Myocyte (in vitro differentiated cells): ENCODE results near the gene DNAAF8. TPM values are rescaled to one million over a fixed set of nuclear protein-coding genes. Genes with fewer than 3 reads are reported as not detected.

Source experiments
- DNase-seq: peaks from one replicate; pipeline ENCODE4 v3.0.0-alpha.2; 2012; ENCODE audit warnings: low read depth
- total RNA-seq: library from RNA; depleted of rRNA; stranded (reverse); fragments of >200 nt; gene quantifications from 2 replicates; pipeline ENCODE4 v1.2.3, GENCODE V29; 2014

DNAAF8 gene
- total RNA-seq, 1 donor from 2014 or later: 0.91 TPM

- no peak for DNase-seq
Observed at GRCh38 chr16:4797805-4798252, 63.5 kb downstream of the DNAAF8 start.

GRCh38 chr16:4798456-4798855 lies 64.1 kb downstream of the DNAAF8 start:
- DNase-seq: no peak

Other genes with a start within 250 kb of the DNAAF8 start
- gene CDIP1, start 195.8 kb upstream of the DNAAF8 start, total RNA-seq: 30.6 and 38.4 TPM in 2 replicates
- 0.11 and 0.16 TPM in 2 replicates for gene C16orf96, start 178.2 kb upstream of the DNAAF8 start, total RNA-seq
- 10.0 and 12.8 TPM in 2 replicates for gene UBALD1, start 119.6 kb upstream of the DNAAF8 start, total RNA-seq
- gene MGRN1, start 109.7 kb upstream of the DNAAF8 start, total RNA-seq: 31.9 and 33.6 TPM in 2 replicates
- 81.4 and 102 TPM in 2 replicates for gene NUDT16L1, start 41.0 kb upstream of the DNAAF8 start, total RNA-seq
- gene ANKS3, start 266 bp upstream of the DNAAF8 start, total RNA-seq: 16.8 and 18.0 TPM in 2 replicates
- gene ZNF500, start 32.6 kb downstream of the DNAAF8 start, total RNA-seq: 10.9 and 16.1 TPM in 2 replicates
- not detected in 2 replicates for gene SEPTIN12, start 53.8 kb downstream of the DNAAF8 start, total RNA-seq
- not detected in 2 replicates for gene SMIM22, start 60.8 kb downstream of the DNAAF8 start, total RNA-seq
- gene ROGDI, start 68.1 kb downstream of the DNAAF8 start, total RNA-seq: 21.1 and 46.6 TPM in 2 replicates
- 39.7 and 56.3 TPM in 2 replicates for gene GLYR1, start 112.8 kb downstream of the DNAAF8 start, total RNA-seq
- 35.4 and 52.2 TPM in 2 replicates for gene UBN1, start 112.9 kb downstream of the DNAAF8 start, total RNA-seq
- 5.9 and 25.4 TPM in 2 replicates for gene PPL, start 202.6 kb downstream of the DNAAF8 start, total RNA-seq
- gene SEC14L5, start 223.8 kb downstream of the DNAAF8 start, total RNA-seq: 0.16 and 0.68 TPM in 2 replicates